HEK293 (cell line): ENCODE data around the gene NIN.

Experiments used
- BCL11A ChIP-seq: fragments of 450-650 bp; formaldehyde crosslinking; IDR thresholded peaks from 2 replicates; pipeline ENCODE4 v1.5.1; 2016; ENCODE audit warnings: low read depth, missing biosample characterization, missing genetic modification characterization
- GLI4 ChIP-seq: fragments of 450-650 bp; formaldehyde crosslinking; IDR thresholded peaks from 2 replicates; pipeline ENCODE4 v1.5.1; 2016; ENCODE audit warnings: missing biosample characterization, missing genetic modification characterization
- GLIS1 ChIP-seq: fragments of 450-650 bp; formaldehyde crosslinking; IDR thresholded peaks from 2 replicates; pipeline ENCODE4 v1.5.1; 2016; ENCODE audit warnings: missing biosample characterization, missing genetic modification characterization
- SALL2 ChIP-seq: fragments of 450-650 bp; formaldehyde crosslinking; IDR thresholded peaks from 2 replicates; pipeline ENCODE4 v1.5.0; 2017; ENCODE audit warnings: missing biosample characterization, mild to moderate bottlenecking, missing genetic modification characterization, borderline replicate concordance
- TCF7L2 ChIP-seq: IDR thresholded peaks from 2 replicates; pipeline ENCODE4 v1.6.1; 2011; ENCODE audit warnings: low read depth, mild to moderate bottlenecking, inconsistent platforms, low read length, moderate library complexity, borderline replicate concordance
- TSHZ1 ChIP-seq: fragments of 450-650 bp; formaldehyde crosslinking; IDR thresholded peaks from 2 replicates; pipeline ENCODE4 v1.5.1; 2016; ENCODE audit warnings: missing biosample characterization, missing genetic modification characterization, borderline replicate concordance
- ZBTB44 ChIP-seq: fragments of 450-650 bp; IDR thresholded peaks from 2 replicates; pipeline ENCODE4 v1.5.1; 2018; ENCODE audit warnings: missing biosample characterization, mild to moderate bottlenecking, missing genetic modification characterization
- ZNF112 ChIP-seq: fragments of 450-650 bp; formaldehyde crosslinking; IDR thresholded peaks from 2 replicates; pipeline ENCODE4 v1.5.0; 2017; ENCODE audit warnings: missing biosample characterization, missing genetic modification characterization
- ZNF211 ChIP-seq: fragments of 450-650 bp; formaldehyde crosslinking; IDR thresholded peaks from 2 replicates; pipeline ENCODE4 v1.5.1; 2016; ENCODE audit warnings: low read depth, missing biosample characterization, missing genetic modification characterization
- ZNF214 ChIP-seq: fragments of 450-650 bp; formaldehyde crosslinking; IDR thresholded peaks from 2 replicates; pipeline ENCODE4 v1.5.1; 2017; ENCODE audit warnings: missing biosample characterization, mild to moderate bottlenecking, missing genetic modification characterization, borderline replicate concordance
- ZNF366 ChIP-seq: fragments of 450-650 bp; formaldehyde crosslinking; conservative IDR thresholded peaks from 2 replicates; pipeline ENCODE4 v1.5.1; 2016; ENCODE audit warnings: missing biosample characterization, missing genetic modification characterization
- ZNF707 ChIP-seq: fragments of 450-650 bp; formaldehyde crosslinking; IDR thresholded peaks from 2 replicates; pipeline ENCODE4 v1.5.1; 2016; ENCODE audit warnings: missing biosample characterization, missing genetic modification characterization
- ZSCAN30 ChIP-seq: fragments of 450-650 bp; IDR thresholded peaks from 2 replicates; pipeline ENCODE4 v1.5.1; 2018; ENCODE audit warnings: missing biosample characterization, mild to moderate bottlenecking, missing genetic modification characterization, moderate library complexity
- TF ChIP-seq, protein P1 (sequence below): fragments of 450-650 bp; formaldehyde crosslinking; IDR thresholded peaks from 2 replicates; pipeline ENCODE4 v1.5.1; 2016; ENCODE audit warnings: missing biosample characterization, missing genetic modification characterization

- TF ChIP-seq ZNF211 (tag by site-specific recombination) (no peak), ZBTB44 (tag by site-specific recombination) (no peak), ZNF214 (tag by site-specific recombination) (no peak), TSHZ1 (no peak), BCL11A (no peak), ZNF366 (tag by site-specific recombination) (no peak), ZSCAN30 (tag by site-specific recombination) (no peak), SALL2 (tag by site-specific recombination) (no peak), ZNF112 (tag by site-specific recombination) (no peak), GLIS1 (tag by site-specific recombination) (no peak), TCF7L2 (no peak), GLI4 (tag by site-specific recombination) (no peak), ZNF707 (tag by site-specific recombination) (no peak)
- TF ChIP-seq, protein P1, sequence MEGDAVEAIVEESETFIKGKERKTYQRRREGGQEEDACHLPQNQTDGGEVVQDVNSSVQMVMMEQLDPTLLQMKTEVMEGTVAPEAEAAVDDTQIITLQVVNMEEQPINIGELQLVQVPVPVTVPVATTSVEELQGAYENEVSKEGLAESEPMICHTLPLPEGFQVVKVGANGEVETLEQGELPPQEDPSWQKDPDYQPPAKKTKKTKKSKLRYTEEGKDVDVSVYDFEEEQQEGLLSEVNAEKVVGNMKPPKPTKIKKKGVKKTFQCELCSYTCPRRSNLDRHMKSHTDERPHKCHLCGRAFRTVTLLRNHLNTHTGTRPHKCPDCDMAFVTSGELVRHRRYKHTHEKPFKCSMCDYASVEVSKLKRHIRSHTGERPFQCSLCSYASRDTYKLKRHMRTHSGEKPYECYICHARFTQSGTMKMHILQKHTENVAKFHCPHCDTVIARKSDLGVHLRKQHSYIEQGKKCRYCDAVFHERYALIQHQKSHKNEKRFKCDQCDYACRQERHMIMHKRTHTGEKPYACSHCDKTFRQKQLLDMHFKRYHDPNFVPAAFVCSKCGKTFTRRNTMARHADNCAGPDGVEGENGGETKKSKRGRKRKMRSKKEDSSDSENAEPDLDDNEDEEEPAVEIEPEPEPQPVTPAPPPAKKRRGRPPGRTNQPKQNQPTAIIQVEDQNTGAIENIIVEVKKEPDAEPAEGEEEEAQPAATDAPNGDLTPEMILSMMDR: no peak
Measured at GRCh38 chr14:50670866-50671256, 160.1 kb downstream of the NIN start.
